H1 (cell line): ENCODE data around the gene HSD17B4. TPM values are rescaled to one million over a fixed set of nuclear protein-coding genes. Genes with fewer than 3 reads are reported as not detected.

Experiments
- CEBPB ChIP-seq: IDR thresholded peaks from 2 replicates; pipeline ENCODE4 v1.6.1; 2012; ENCODE audit warnings: low read depth, low read length
- CTCF ChIP-seq, 3 experiments: IDR thresholded peaks; 1 replicate in 2 of 3; 2 replicates in 1 of 3; pipeline versions ENCODE4 v1.5.1 to v1.6.1; 2011; ENCODE audit warnings: low read length in 3 of 3, mild to moderate bottlenecking in 3 of 3, inconsistent platforms in 2 of 3, low read depth in 1 of 3, moderate library complexity in 1 of 3; ENCODE audit not compliant: insufficient read depth in 1 of 3; ENCODE audit errors: control extremely low read depth in 1 of 3
- GABPA ChIP-seq: IDR thresholded peaks from 2 replicates; pipeline ENCODE4 v1.6.1; 2011; ENCODE audit warnings: mild to moderate bottlenecking, low read length, moderate library complexity, borderline replicate concordance; ENCODE audit not compliant: insufficient read depth
- JUND ChIP-seq: IDR thresholded peaks from 2 replicates; pipeline ENCODE4 v1.6.1; 2011; ENCODE audit warnings: mild to moderate bottlenecking, improper control_type of control experiment, low read length
- SUZ12 ChIP-seq: fragments of 200-600 bp; sonication (generic); IDR thresholded peaks from 2 replicates; pipeline ENCODE4 v1.6.1; 2012; ENCODE audit warnings: mild to moderate bottlenecking, inconsistent platforms, low read length, moderate library complexity, mixed read lengths
- TEAD4 ChIP-seq: IDR thresholded peaks from 2 replicates; pipeline ENCODE4 v1.6.1; 2012; ENCODE audit warnings: low read depth, low read length, inconsistent platforms, mixed read lengths
- polyA plus RNA-seq, 7 experiments: library from polyadenylated mRNA; depleted of rRNA in 3 of 7; stranded (reverse) in 5 of 7; unstranded in 2 of 7; fragments of >200 nt in 5 of 7; fragments of 200-250 nt in 2 of 7; gene quantifications; 1 replicate in 5 of 7; 2 replicates in 1 of 7; 4 replicates in 1 of 7; pipeline versions ENCODE4 v1.2.1 to v1.2.3, GENCODE V29; 2011 to 2013; ENCODE audit warnings: missing spikeins in 2 of 7, mixed read lengths in 2 of 7
- total RNA-seq: library from RNA; stranded (reverse); fragmentation: NEBNext Ultra II Directional; extraction: Animal tissue kit (Norgen Biotek cat#: 25700); gene quantifications from 2 replicates; pipeline ENCODE4 v1.2.1, GENCODE V29; 2021

The HSD17B4 gene
- total and polyA plus RNA-seq, 2 of the 8 experiments (the other 6 are each of a cell fraction or from before 2014, with no cell fraction given): 305 to 369 TPM

GRCh38 chr5:119512277-119512676, 60.0 kb downstream of the HSD17B4 start (continued):
- no peak for TF ChIP-seq SUZ12
- no peak for TF ChIP-seq CEBPB
- no peak for TF ChIP-seq GABPA
- TF ChIP-seq TEAD4: no peak
- TF ChIP-seq CTCF (IDR thresholded peaks at IDR 0.05; ENCODE audit: control extremely low read depth in 1 of 3, insufficient read depth in 1 of 3, low read depth in 1 of 3, low read length in 3 of 3): no peak
- TF ChIP-seq JUND: no peak
- TF ChIP-seq, all 59 proteins: peak for 0
